ENCODE results near the gene CTDSP1.

GRCh38 chr2:218395826-218396687 lies 3.6 kb upstream of the CTDSP1 start:
- TF ChIP-seq CTCF (IDR thresholded peaks at IDR 0.05) (peak; percentile 93 to 99 (median 94)), EP300 (IDR thresholded peaks at IDR 0.05; ENCODE audit: low read depth) (no peak), POLR2AphosphoS5 (IDR thresholded peaks at IDR 0.05) (peak; percentile 59 to 86 (median 72)), POLR2A (IDR thresholded peaks at IDR 0.05) (peak; percentile 53)

All from transverse colon (tissue), 4 donors.